SK-MEL-5 (cell line): ENCODE measurements around the gene PPHLN1. TPM values are rescaled to one million over a fixed set of nuclear protein-coding genes. Genes with fewer than 3 reads are reported as not detected.
A peak's percentile ranks its signal among the peaks of the same experiment; 100 is the strongest.

ENCODE experiments used
- DNase-seq: peaks from one replicate; pipeline ENCODE4 v3.0.0-alpha.2; 2016; ENCODE audit warnings: low read depth, low spot score
- in situ Hi-C: cut with HindIII; loops from 2 replicates; pipeline ENCODE4 v1.10.0; 2016; ENCODE audit warnings: low sequenced_read_pairs, high pct_unique_total_duplicates, low pct_unique_long_range_greater_than_20kb
- polyA plus RNA-seq, 2 experiments: library from polyadenylated mRNA; depleted of rRNA; stranded (reverse); fragments of >200 nt; gene quantifications; 2 replicates each; pipeline ENCODE4 v1.2.3, GENCODE V29; 2015
- total RNA-seq: library from RNA; depleted of rRNA; stranded (reverse); fragments of >200 nt; shearing (Covaris generic); gene quantifications from 2 replicates; pipeline ENCODE4 v1.2.3, GENCODE V29; 2014; rRNA removed

The PPHLN1 gene, protein sequence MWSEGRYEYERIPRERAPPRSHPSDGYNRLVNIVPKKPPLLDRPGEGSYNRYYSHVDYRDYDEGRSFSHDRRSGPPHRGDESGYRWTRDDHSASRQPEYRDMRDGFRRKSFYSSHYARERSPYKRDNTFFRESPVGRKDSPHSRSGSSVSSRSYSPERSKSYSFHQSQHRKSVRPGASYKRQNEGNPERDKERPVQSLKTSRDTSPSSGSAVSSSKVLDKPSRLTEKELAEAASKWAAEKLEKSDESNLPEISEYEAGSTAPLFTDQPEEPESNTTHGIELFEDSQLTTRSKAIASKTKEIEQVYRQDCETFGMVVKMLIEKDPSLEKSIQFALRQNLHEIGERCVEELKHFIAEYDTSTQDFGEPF
- total RNA-seq: 94.9 and 99.2 TPM in 2 replicates
- 70.2 and 80.1 TPM in 2 replicates for polyA plus RNA-seq (2015; cell fraction: cytosol; rRNA removed)
- polyA plus RNA-seq (2015; cell fraction: nucleus; rRNA removed): 134 and 198 TPM in 2 replicates

DNA sequence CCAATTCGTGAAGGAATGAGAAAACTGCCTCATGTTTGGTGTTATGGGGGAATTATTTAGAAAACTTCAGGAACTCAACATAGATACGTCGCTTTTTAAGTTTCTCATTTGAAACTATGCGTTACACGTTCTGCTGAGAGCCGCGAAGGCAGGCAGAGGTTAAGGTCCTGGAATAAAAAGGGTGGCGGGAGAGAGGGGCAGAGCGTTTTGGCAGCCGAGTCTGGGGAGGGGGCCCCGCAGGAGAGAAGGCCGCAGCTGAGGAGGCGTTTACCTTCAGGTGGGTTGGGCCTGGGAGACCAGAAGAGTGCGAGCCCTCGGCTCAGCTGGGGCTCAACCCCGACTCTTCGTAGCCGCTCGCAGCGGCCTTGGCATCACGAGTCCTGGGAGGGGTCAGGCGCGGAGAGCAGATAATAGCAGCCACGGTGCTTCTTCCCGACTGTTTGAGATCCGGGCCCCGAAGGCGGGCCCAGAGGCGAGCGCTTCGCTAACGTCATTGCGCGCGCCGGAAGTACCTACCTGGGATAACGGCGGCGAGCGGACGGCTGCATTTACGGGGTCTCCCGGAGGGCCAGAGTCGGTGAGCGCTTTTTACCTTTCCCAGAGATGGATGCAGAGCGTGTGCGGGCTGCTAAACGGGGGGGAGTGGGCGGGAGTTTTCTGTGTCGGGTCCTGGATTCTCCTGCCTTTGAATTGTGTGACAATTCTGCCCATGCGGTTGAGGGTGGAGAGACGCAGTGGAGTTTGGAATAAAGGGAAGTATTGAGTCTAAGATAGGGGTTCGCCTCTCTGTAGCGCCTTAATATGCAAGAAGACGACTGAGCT, at the start of gene PPHLN1, which contains the start of gene ZCRB1:
PPHLN1 (plus strand) TSS at position 515 of the 822 bp plus-strand sequence. CDS start 9,736 bp downstream, outside the sequence.
ZCRB1 (minus strand) TSS at position 442 of the 822 bp plus-strand sequence. CDS start 1,992 bp downstream, outside the sequence.
- in situ Hi-C loops: no loop called here

DNA sequence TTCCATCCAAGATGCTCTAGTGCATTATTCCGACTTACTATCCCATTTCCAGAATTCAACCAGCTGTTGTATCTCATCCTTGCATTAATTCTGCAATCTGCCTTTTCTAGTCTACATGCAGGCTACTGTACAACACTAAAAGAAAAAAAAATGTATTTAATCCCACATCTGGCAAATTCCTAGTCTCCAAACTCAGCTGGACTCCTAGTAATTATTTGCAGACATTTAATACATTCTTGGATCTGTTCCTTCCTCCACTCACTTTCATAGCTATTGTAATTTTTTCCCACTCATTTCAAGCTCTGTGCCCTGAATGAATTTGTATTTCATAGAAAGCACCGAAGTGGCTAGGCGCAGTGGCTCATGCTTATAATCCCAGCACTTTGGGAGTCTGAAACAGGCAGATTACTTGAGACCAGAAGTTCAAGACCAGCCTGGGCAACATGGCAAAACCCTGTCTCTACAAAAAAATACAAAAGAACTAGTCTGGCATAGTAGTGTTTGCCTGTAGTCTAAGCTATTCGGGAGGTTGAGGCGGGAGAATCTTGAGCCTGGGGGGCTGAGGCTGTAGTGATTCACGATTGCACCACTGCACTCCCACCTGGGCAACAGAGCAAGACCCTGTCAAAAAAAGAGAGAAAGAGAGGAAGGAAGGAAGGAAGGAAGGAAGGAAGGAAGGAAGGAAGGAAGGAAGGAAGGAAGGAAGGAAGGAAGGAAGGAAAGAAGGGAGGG, 48.4 kb upstream of the PPHLN1 start:
- in situ Hi-C loops: no loop called here
- DNase-seq: no peak

More for the DNA sequence above, at the start of gene PPHLN1, which contains the start of gene ZCRB1:
- DNase-seq: peak; percentile 89

DNA sequence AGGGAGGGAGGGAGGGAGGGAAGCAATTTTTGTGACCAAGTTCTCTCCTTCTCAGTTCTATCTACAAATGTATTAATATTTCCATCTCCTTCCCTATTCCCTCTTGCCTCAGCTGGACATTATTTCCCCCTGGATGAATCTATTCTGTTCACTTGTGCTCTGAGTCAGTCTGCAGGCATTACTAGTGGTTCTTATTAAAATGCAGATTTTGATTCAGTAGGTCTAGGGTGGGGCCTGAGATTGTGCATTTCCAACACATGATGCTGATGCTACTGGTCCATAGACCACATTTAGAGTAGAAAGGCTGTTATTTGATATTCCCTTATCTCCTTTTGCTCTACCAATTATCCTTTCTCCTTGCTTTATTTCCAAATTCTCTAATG, 47.8 kb upstream of the PPHLN1 start:
- in situ Hi-C loops: no loop called here
- DNase-seq: no peak

DNA sequence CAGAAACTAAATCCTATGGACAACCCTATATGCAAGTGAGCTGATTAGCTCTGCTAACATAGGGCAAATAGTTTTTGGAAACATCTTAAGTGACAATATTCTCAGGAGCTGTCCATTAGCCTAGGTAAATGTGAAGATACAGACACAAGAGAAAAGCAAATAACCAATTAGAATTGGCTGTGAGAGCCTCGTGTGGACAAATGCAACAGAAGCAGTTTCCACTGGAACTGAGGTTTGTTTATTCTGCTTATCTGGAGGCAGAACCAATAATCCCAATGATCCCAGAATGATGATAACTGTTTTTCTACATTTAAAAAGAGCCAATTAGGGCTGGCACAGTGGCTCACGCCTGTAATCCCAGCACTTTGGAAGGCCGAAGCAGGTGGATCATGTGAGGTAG, 44.7 kb upstream of the PPHLN1 start:
- DNase-seq: no peak
- in situ Hi-C loops: no loop called here

DNA sequence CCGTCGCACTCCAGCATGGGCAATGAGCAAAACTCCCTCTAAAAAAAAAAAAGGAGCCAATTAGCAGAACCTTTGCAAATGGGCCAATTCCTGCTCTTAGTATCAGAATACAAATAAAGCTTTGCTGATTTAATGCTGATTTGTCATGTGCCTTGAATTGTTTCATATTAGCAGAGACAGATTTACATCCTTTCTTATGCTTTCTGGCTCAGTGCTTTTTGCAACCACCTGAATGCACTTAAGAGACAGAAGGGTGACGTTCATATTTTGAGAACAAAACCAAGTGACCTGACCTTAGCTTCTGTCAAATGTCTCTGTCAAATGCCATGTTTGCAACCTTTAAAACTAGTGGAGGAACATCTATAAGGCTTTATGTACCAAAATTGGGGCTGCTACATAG, 44.1 kb upstream of the PPHLN1 start:
- in situ Hi-C loops: no loop called here
- DNase-seq: no peak

DNA sequence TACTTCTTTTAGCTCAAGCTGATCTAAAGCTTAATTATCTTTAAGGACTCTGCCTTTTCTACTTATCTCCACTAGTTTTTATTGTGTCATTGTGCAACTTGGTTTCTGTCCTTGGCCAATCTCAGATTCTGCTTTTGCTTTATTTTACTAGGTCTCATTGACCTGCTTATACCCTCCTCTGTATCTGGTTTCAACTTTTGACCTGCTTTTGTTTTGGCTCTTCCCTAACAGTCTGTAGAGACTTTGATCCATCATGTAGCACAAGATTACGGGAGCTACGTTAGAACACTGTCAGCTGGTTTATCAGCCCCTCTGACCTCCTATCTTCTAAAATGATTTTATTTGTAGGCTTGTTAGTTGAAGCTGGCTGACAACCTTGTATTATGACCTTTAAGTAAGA, 43.7 kb upstream of the PPHLN1 start:
- in situ Hi-C loops: no loop called here
- no peak for DNase-seq

DNA sequence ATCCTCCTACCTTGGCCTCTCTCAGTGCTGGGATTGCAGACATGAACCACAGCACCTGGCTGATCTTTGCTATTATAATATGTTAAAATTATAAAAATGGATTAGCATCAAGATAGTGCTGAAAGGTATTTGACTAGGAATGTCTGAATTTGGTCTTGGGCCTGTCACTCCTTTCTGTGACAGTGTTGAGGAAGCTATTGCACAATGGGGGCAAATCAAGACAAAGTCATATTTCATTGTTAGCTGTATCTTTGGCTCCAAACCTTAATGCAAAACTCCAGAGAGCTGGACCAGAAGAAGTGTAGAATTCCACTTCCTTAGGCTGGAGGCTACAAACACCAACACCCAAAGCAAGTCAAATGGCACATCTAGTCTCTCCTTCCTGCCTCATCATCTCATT, 42.2 kb upstream of the PPHLN1 start:
- in situ Hi-C loops: no loop called here
- no peak for DNase-seq

DNA sequence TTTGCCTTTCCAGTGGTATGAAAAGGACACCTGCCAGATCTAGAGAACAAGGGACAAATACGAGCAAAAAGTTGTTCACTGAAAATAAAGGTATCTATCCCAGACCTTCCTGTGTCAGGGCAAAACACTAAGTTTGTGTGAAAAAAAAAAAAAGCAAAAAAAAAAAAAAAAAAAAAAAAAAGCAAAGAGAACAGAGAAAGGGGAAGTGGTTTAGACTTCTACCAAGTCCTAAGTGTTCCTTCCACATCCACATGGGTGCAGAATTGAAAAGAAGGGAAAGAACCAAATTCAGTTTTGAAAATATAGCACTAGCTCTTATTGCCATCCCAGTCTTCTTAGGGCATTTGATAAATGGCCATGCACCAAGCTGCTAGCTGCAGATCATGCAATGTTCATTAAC, 41.8 kb upstream of the PPHLN1 start:
- no peak for DNase-seq
- in situ Hi-C loops: no loop called here

DNA sequence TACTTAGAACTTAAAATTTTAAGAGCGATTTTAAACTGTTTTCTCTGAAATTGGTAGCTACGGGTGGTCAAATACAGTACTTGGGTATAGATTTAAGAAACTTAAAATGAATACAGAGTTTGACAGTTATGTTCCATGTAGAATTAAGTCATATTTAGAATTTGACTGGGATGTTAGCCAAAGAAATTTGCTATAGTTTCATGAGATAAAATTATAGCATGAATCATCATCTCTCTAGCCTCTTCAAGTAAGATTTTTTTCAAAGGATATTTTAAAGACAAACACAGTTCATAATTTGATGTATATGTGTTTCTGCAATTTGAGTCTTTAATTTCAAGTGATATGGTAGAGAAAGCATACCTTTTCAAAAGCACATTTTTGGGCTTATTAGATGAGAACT, 41.1 kb upstream of the PPHLN1 start:
- in situ Hi-C loops: no loop called here
- no peak for DNase-seq

DNA sequence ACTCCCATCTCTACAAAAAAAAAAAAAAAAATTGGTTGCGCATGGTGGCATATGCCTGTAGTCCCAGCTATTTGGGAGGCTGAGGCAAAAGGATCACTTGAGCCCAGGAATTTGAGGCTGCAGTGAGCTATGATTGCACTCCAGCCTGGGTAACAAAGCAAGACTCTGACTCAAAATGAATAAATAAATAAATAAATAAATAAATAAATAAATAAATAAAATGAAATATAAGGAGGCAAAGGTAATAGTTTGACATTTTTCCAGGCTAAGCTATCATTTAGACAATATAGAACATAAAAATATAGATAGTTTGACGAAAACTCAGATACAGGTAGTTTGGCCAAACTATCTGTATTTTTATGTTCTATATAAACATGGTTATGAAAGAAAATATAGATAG, 40.5 kb upstream of the PPHLN1 start:
- in situ Hi-C loops: no loop called here
- DNase-seq: no peak

DNA sequence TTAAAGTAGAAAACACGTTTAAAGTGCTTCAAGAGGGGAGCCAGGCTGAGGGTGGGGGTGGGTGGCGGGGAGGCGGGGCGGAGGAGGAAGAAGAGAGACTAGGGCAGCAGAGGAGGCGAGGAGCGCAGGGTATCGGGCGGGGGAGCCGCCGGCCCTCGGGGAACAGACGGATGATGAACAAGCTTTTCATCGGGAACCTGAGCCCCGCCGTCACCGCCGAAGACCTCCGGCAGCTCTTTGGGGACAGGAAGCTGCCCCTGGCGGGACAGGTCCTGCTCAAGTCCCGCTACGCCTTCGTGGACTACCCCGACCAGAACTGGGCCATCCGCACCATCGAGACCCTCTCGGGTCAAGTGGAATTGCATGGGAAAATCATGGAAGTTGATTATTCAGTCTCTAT, 39.2 kb upstream of the PPHLN1 start:
- in situ Hi-C loops: no loop called here

DNA sequence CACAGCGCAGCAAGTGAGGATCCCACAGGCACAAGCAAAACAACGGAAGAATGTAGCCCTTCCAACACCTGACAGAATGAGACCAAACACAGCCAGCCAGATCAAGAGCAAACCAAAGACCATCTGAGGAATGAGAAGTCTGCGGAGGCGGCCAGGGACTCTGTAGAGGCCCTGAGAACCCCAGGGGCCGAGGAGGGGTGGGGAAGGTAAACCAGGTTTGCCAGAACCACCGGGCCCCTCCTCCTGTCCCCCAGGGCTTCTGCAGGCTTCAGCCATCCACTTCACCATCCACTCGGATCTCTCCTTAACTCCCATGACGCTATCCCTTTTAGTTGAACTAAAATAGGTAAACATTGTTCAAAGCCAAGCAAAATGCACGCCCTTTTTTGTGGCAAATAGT, 37.4 kb upstream of the PPHLN1 start:
- DNase-seq: no peak
- in situ Hi-C loops: no loop called here

More for the DNA sequence above, 39.2 kb upstream of the PPHLN1 start:
- DNase-seq: no peak

DNA sequence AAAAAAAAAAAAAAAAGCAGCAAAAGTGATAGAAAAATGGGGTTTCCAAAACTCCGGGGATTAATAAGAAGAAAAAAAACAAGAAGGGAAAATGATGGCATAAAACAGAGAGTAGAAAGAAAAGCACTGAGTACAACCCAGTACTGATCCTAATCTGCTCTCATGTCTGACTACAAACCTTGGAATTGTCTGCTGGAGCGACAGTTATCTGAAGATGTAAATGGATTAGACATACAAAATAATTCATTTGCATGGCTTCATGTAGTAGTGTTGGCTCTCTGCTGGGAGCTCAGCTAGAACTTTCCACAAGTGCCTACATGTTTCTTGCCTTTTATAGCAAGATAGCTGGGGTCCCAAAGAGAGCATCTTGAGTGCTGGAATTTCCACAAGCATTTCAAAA, 34.3 kb upstream of the PPHLN1 start:
- DNase-seq: no peak
- in situ Hi-C loops: no loop called here

DNA sequence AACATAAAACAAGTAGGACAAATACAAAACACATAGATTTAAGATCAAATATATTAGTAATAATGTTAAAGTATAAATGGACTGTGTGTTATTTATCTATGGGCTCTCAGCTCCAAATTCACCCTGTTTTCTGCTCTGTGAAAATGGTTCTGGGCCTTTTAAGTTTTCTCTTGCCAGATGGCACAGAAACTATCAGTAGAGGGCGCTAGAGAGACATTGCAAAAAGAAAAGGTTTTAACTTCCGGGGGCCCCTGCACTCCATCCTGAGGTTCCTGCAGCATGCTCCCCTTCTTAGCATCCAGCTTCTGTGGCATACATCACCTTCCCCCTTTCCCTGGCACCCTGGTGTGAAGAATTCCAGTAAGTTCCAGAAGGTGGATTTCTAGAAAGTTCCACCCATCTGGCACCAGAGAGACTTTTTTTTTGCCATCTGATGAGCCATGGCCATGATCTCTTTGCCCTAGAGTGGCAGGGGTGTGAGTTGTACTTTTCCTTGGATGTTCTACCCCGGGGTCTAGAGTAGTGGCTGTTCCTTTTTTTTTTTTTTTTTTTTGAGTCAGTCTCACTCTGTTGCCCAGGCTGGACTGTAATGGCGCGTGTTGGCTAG, 29.4 kb upstream of the PPHLN1 start:
- DNase-seq: peak; percentile 55

DNA sequence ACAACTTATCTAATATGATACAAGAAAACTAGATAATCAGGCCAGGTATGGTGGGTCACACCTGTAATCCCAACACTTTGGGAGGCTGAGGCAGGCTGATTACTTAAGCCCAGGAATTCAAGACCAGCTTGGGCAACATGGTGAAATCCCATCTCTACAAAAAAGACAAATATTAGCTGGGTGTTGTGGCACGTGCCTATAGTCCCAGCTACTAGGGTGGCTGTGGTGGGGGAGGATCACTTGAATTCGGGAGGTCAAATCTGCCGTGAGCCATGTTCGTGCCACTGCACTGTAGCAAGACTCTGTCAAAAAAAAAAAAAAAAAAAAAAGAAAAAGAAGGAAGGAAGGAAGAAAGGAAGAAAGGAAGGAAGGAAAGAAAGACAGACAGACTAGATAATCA, 27.1 kb upstream of the PPHLN1 start:
- DNase-seq: no peak
- in situ Hi-C loops: no loop called here

More for the DNA sequence above, 29.4 kb upstream of the PPHLN1 start:
- in situ Hi-C loops: no loop called here

DNA sequence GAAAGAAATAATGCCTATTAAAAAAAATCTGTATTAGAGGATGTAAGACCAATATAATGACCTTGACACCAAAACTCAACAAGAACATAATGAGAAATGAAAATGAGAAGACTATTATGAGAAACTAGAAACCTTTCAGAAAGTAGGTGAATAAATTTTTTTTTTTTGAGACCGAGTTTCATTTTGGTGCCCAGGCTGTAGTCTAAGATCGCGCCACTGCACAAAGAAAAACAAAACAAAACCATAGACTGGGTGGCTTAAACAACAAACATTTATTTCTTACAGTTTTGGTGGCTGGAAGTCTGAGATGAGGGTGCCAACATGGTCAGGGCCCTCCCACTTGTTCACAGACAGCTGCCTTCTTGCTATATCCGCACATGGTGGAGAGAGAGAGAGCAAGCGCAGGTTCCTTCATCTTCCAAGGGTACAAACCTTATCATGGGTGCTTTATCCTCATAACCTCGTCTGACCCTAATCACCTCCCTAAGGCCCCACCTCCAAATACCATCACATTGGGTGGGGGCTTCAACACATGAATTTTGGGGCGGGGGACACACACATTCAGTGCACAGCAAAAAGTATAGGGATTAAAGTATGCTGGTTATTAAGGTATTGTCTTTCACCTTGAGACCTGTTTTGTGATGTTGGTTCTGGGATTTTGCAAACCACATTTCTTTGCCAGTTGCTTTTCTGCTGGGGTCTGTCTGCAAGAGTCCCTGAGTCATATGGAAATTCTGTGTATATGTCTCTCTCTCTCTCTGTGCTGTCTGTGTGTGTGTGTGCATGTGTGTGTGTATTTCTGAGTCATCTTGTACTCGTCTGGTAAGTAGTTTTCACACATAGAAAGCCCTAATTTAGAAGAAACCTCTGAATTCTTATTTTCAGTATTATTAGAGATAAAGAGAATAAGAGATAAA, 26.3 kb upstream of the PPHLN1 start:
- in situ Hi-C loops: no loop called here
- no peak for DNase-seq

DNA sequence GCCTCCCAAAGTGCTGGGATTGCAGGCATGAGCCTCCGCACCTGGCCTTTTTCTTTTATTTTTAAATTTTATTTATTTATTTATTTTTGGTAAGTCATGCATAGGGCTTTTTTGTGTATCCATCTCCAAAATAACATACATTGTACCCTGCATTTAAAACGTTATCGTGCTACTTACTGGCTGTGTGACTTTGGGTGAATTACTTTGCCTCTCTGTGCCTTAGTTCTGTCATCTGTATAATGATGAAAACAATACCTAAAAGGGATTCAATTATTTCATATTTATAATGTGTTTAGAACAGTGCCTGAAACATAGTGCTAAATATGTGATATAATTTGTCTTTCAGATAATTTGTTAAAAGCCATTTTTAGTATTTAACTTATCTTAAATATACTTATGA, 19.7 kb upstream of the PPHLN1 start:
- in situ Hi-C loops: no loop called here
- no peak for DNase-seq
